Right lobe of liver (tissue), 4 donors: ENCODE measurements around the gene SPTBN1.

Source experiments
- CTCF ChIP-seq, 4 donors: fragments of 200-600 bp in 3 of 4; fragments of 450-650 bp in 1 of 4; IDR thresholded peaks; one replicate each; pipeline versions ENCODE4 v1.5.1 to v1.8.0; 2016 to 2022; ENCODE audit warnings: antibody characterized with exemption in 4 of 4, mild to moderate bottlenecking in 2 of 4
- POLR2A ChIP-seq: fragments of 450-650 bp; IDR thresholded peaks from one replicate; pipeline ENCODE4 v1.6.1; 2017; ENCODE audit warnings: antibody characterized with exemption, mild to moderate bottlenecking
- donor health status: DM: no; HTN: no; CAD: no.
- donor health status: DM: no; HTN: no; CAD: no.
- donor health status: DM: no; HTN: yes; CAD: no.

- TF ChIP-seq CTCF (IDR thresholded peaks at IDR 0.05) (no peak), POLR2A (no peak)
Measured at GRCh38 chr2:54432251-54433015, 23.7 kb upstream of the SPTBN1 start.
